IMR-90 (cell line): ENCODE results near the gene MUSTN1. TPM values are rescaled to one million over a fixed set of nuclear protein-coding genes. Genes with fewer than 3 reads are reported as not detected.

Experiments used
- ATAC-seq: fragments of 200-7000 bp; cut with Tn5 transposase; 2 replicates; pipeline ENCODE4 v1.9.1; 2020; ENCODE audit warnings: low read depth, mild to moderate bottlenecking, moderate library complexity
- BruUV-seq: library from RNA; stranded (reverse); fragments of 400-500 nt; replicated peaks from 2 replicates; lab custom pipeline; 2021; lab: Mats Ljungman, UMichigan
- CTCF ChIA-PET: fragments of 300-600 bp; formaldehyde crosslinking; extraction: SDS; loops from one replicate; lab custom pipeline; 2021; ENCODE audit warnings: antibody characterized with exemption; lab: Yijun Ruan, JAX
- POLR2A ChIA-PET: fragments of 300-600 bp; sonication (Branson Sonifier 250); formaldehyde crosslinking; loops from one replicate; lab custom pipeline; 2022; ENCODE audit warnings: antibody characterized with exemption; ENCODE audit not compliant: unreplicated experiment; lab: Charles Lee
- DNase-seq: peaks from one replicate; pipeline ENCODE4 v3.0.0; 2013
- H2AFZ ChIP-seq: replicated peaks from 2 replicates; pipeline ENCODE3; 2013; ENCODE audit warnings: low read length, mild to moderate bottlenecking; ENCODE audit not compliant: poor library complexity
- H2AK5ac ChIP-seq: 2 replicates; pipeline ENCODE4 v1.6.1; 2013; ENCODE audit warnings: low read depth, low read length, inconsistent platforms
- H2AK9ac ChIP-seq: replicated peaks from 2 replicates; pipeline ENCODE3; 2013; ENCODE audit warnings: mild to moderate bottlenecking, low read depth, low read length, moderate library complexity; ENCODE audit not compliant: poor library complexity
- H2BK120ac ChIP-seq: 2 replicates; pipeline ENCODE4 v1.6.1; 2013; ENCODE audit warnings: low read depth, low read length, inconsistent platforms
- H2BK15ac ChIP-seq: 3 replicates; pipeline ENCODE4 v1.6.1; 2013; ENCODE audit warnings: low read depth, low read length, inconsistent platforms
- H2BK20ac ChIP-seq: 2 replicates; pipeline ENCODE4 v1.6.1; 2013; ENCODE audit warnings: low read depth, mild to moderate bottlenecking, inconsistent platforms, low read length, moderate library complexity
- H2BK5ac ChIP-seq: 2 replicates; pipeline ENCODE4 v1.6.1; 2013; ENCODE audit warnings: mild to moderate bottlenecking, low read depth, low read length, inconsistent platforms; ENCODE audit not compliant: poor library complexity, severe bottlenecking
- H3K14ac ChIP-seq: replicated peaks from 2 replicates; pipeline ENCODE4 v1.6.1; 2013; ENCODE audit warnings: low read depth, low read length, inconsistent platforms
- H3K18ac ChIP-seq: 2 replicates; pipeline ENCODE4 v1.6.1; 2013; ENCODE audit warnings: low read depth, low read length, control low read depth
- H3K23ac ChIP-seq: 2 replicates; pipeline ENCODE4 v1.6.1; 2013; ENCODE audit warnings: low read depth, low read length, inconsistent platforms
- H3K27ac ChIP-seq: 2 replicates; pipeline ENCODE4 v1.5.1; 2013; ENCODE audit warnings: mild to moderate bottlenecking, control low read depth, low read length; ENCODE audit not compliant: insufficient read depth
- H3K27me3 ChIP-seq: 2 replicates; pipeline ENCODE4 v1.6.1; 2013; ENCODE audit warnings: low read length; ENCODE audit not compliant: control insufficient read depth, insufficient read depth
- H3K36me3 ChIP-seq: 2 replicates; pipeline ENCODE4 v1.6.1; 2013; ENCODE audit warnings: low read length, mixed read lengths; ENCODE audit not compliant: control insufficient read depth, insufficient read depth
- H3K4ac ChIP-seq: 2 replicates; pipeline ENCODE4 v1.6.1; 2013; ENCODE audit warnings: low read depth, low read length, inconsistent platforms
- H3K4me1 ChIP-seq: 2 replicates; pipeline ENCODE4 v1.6.1; 2013; ENCODE audit warnings: low read length, mixed read lengths; ENCODE audit not compliant: control insufficient read depth, insufficient read depth
- H3K4me2 ChIP-seq: 2 replicates; pipeline ENCODE4 v1.6.1; 2013; ENCODE audit warnings: low read depth, mild to moderate bottlenecking, control low read depth, low read length, moderate library complexity
- H3K4me3 ChIP-seq: 2 replicates; pipeline ENCODE4 v1.5.1; 2013; ENCODE audit warnings: low read depth, mild to moderate bottlenecking, control low read depth, low read length, moderate library complexity; ENCODE audit not compliant: insufficient read depth
- H3K56ac ChIP-seq: 2 replicates; pipeline ENCODE4 v1.6.1; 2013; ENCODE audit warnings: low read length, inconsistent platforms; ENCODE audit not compliant: insufficient read depth; ENCODE audit errors: extremely low read depth
- H3K79me1 ChIP-seq, 2 experiments: 2 replicates each; pipeline ENCODE4 v1.6.1; 2013; ENCODE audit warnings: low read length in 2 of 2, inconsistent platforms in 1 of 2, low read depth in 1 of 2
- H3K9ac ChIP-seq: 2 replicates; pipeline ENCODE4 v1.6.1; 2013; ENCODE audit warnings: low read depth, low read length, control low read depth
- H3K9me1 ChIP-seq: 2 replicates; pipeline ENCODE4 v1.6.1; 2013; ENCODE audit warnings: low read length, inconsistent platforms; ENCODE audit not compliant: insufficient read depth
- H3K9me3 ChIP-seq: 2 replicates; pipeline ENCODE4 v1.6.1; 2013; ENCODE audit warnings: low read length; ENCODE audit not compliant: control insufficient read depth, insufficient read depth
- H4K20me1 ChIP-seq: 2 replicates; pipeline ENCODE4 v1.6.1; 2013; ENCODE audit warnings: low read length, inconsistent platforms; ENCODE audit not compliant: insufficient read depth
- H4K5ac ChIP-seq: 2 replicates; pipeline ENCODE4 v1.6.1; 2013; ENCODE audit warnings: mild to moderate bottlenecking, low read depth, low read length, control low read depth
- H4K8ac ChIP-seq, 2 experiments: 2 replicates each; pipeline ENCODE4 v1.6.1; 2013; ENCODE audit warnings: low read depth in 2 of 2, low read length in 2 of 2, control low read depth in 1 of 2, inconsistent platforms in 1 of 2
- H4K91ac ChIP-seq: 2 replicates; pipeline ENCODE4 v1.6.1; 2013; ENCODE audit warnings: low read depth, low read length, inconsistent platforms; ENCODE audit not compliant: insufficient read depth
- BHLHE40 ChIP-seq: fragments of 150-350 bp; IDR thresholded peaks from 2 replicates; pipeline ENCODE4 v1.6.1; 2016; ENCODE audit warnings: mild to moderate bottlenecking, low read depth, low read length
- MAFK ChIP-seq: IDR thresholded peaks from 2 replicates; pipeline ENCODE4 v1.6.1; 2012; ENCODE audit warnings: low read depth, low read length, improper control_type of control experiment
- NFE2L2 ChIP-seq: fragments of 150-350 bp; IDR thresholded peaks from 2 replicates; pipeline ENCODE4 v1.6.1; 2016; ENCODE audit warnings: low read depth, mild to moderate bottlenecking, low read length
- SMC3 ChIP-seq: fragments of 150-350 bp; IDR thresholded peaks from 2 replicates; pipeline ENCODE4 v1.6.1; 2016; ENCODE audit warnings: low read depth, mild to moderate bottlenecking, antibody characterized with exemption, low read length, moderate library complexity
- USF2 ChIP-seq: fragments of 150-350 bp; IDR thresholded peaks from 2 replicates; pipeline ENCODE4 v1.6.1; 2017; ENCODE audit warnings: mild to moderate bottlenecking, antibody characterized with exemption, low read length, low read depth
- WGBS, 2 experiments: methylation state at CpG; one replicate each; pipeline versions ENCODE4 v1.1.5 to v1.1.7; 2013; ENCODE audit warnings: missing lambda C conversion rate in 2 of 2; ENCODE audit not compliant: insufficient read length in 1 of 2; ENCODE audit errors: extremely low coverage in 2 of 2; 5-methylcytosine and 5-hydroxymethylcytosine counted together
- dilution Hi-C: fragments of 300-500 bp; cut with HindIII; formaldehyde crosslinking; loops from one replicate; pipeline ENCODE4 v1.14.3; 2018; ENCODE audit warnings: low sequenced_read_pairs; ENCODE audit not compliant: unreplicated experiment
- in situ Hi-C: fragments of 300-500 bp; cut with MboI; formaldehyde crosslinking; loops from 3 replicates; pipeline ENCODE4 v1.14.3; 2019; ENCODE audit warnings: low sequenced_read_pairs, inconsistent platforms, mixed read lengths
- intact Hi-C: fragments of 100-400 bp; cut with micrococcal nuclease; formaldehyde crosslinking; loops from 2 replicates; pipeline ENCODE4 v1.10.0; 2022
- polyA plus RNA-seq, 3 experiments: library from polyadenylated mRNA; depleted of rRNA; stranded (reverse); fragments of >200 nt; gene quantifications; 2 replicates each; pipeline ENCODE4 v1.2.3, GENCODE V29; 2012; ENCODE audit warnings: low replicate concordance in 1 of 3
- total RNA-seq: library from RNA; depleted of rRNA; stranded (reverse); fragments of >200 nt; gene quantifications from 2 replicates; pipeline ENCODE4 v1.2.3, GENCODE V29; 2012

Gene MUSTN1
- total and polyA plus RNA-seq, 2 of the 4 experiments (the other 2 are of a cell fraction), result not detected

GRCh38 chr3:52794612-52795099, 40.2 kb downstream of the MUSTN1 start, which contains the start of gene ITIH3:
TSS of gene ITIH3 (plus strand) at chr3:52794796. CDS start at chr3:52794804, 8 bp downstream.
- H3K4ac ChIP-seq, result no peak within 1 kb of the TSS
- no peaks in the 10 kb centered on the region for H4K20me1 ChIP-seq
- no peak within 1 kb of the TSS for H4K91ac ChIP-seq
- H2BK15ac ChIP-seq, result no peak within 1 kb of the TSS
- H3K9me1 ChIP-seq, result no peaks in the 10 kb centered on the region
- no peak within 1 kb of the TSS for H3K23ac ChIP-seq
- H2BK5ac ChIP-seq, result no peak within 1 kb of the TSS
- H3K4me2 ChIP-seq, result no peak within 1 kb of the TSS
- no peak within 1 kb of the TSS for H3K56ac ChIP-seq
- no peak within 1 kb of the TSS for H3K18ac ChIP-seq
- H3K79me1 ChIP-seq, result no peaks in the 10 kb centered on the region
- H2AK9ac ChIP-seq, result no peak within 1 kb of the TSS
- H2AFZ ChIP-seq, result peak within 1 kb of the TSS; percentile 49
- H3K36me3 ChIP-seq, result no peaks in the 10 kb centered on the region
- no peak within 1 kb of the TSS for H2BK20ac ChIP-seq
- no peak within 1 kb of the TSS for H2BK120ac ChIP-seq
- no peak for TF ChIP-seq MAFK
- TF ChIP-seq BHLHE40, result no peak
- TF ChIP-seq USF2, result no peak
- TF ChIP-seq SMC3, result no peak
- TF ChIP-seq NFE2L2, result no peak
- intact Hi-C loops (no loop called here), dilution Hi-C loops (no loop called here), in situ Hi-C loops (no loop called here)
- H3K4me3 ChIP-seq, result no peak within 1 kb of the TSS
- no peak within 1 kb of the TSS for H3K27ac ChIP-seq
- 67% methylated on average over 4 of the region's 10 CpGs; no CpG with 5 or more reads in 1 of the 2 experiments for WGBS, 2 experiments
- BruUV-seq, result no TSS peak
- H3K14ac ChIP-seq, result no peak within 1 kb of the TSS
- no peak for DNase-seq
- H3K27me3 ChIP-seq, result peaks cover 23% of the 10 kb centered on the region; the same call in 1 of the 2 replicates
- 0 out of 2 replicates have a peak, but pooled peaks have one; percentile 22 for ATAC-seq
- POLR2A ChIA-PET, result no interaction called here
- H3K9me3 ChIP-seq, result no peaks in the 10 kb centered on the region
- H3K4me1 ChIP-seq, result peaks cover 1% of the 10 kb centered on the region; the same call in 1 of the 2 replicates
- H4K5ac ChIP-seq, result no peak within 1 kb of the TSS
- no peak within 1 kb of the TSS for H3K9ac ChIP-seq
- no peak within 1 kb of the TSS for H4K8ac ChIP-seq
- no peak within 1 kb of the TSS for H2AK5ac ChIP-seq
- CTCF ChIA-PET, result no interaction called here
